ENCODE results near the gene BTBD9.

- TF ChIP-seq MYC (IDR thresholded peaks at IDR 0.05; ENCODE audit: borderline replicate concordance, low read length) (no peak), ZSCAN20 (CRISPR knock-in tag; IDR thresholded peaks at IDR 0.05) (no peak), EP300 (IDR thresholded peaks at IDR 0.05) (no peak), RNF2 (IDR thresholded peaks at IDR 0.05; ENCODE audit: borderline replicate concordance, low read depth) (no peak), PHF8 (IDR thresholded peaks at IDR 0.05; ENCODE audit: borderline replicate concordance, low read depth) (no peak), CTCF (IDR thresholded peaks at IDR 0.05) (no peak), TP53 (CRISPR knock-in tag; IDR thresholded peaks at IDR 0.05) (no peak), POLR2AphosphoS2 (conservative IDR thresholded peaks at IDR 0.05; ENCODE audit: low read length) (no peak)
- TF ChIP-seq, protein P1, sequence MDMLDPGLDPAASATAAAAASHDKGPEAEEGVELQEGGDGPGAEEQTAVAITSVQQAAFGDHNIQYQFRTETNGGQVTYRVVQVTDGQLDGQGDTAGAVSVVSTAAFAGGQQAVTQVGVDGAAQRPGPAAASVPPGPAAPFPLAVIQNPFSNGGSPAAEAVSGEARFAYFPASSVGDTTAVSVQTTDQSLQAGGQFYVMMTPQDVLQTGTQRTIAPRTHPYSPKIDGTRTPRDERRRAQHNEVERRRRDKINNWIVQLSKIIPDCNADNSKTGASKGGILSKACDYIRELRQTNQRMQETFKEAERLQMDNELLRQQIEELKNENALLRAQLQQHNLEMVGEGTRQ (IDR thresholded peaks at IDR 0.05), result no peak
Observed at GRCh38 chr6:38531134-38531533, 108.6 kb downstream of the BTBD9 start.

Data from A549 (cell line).